Subcutaneous adipose tissue (tissue), 4 donors: Measurements from ENCODE around the gene SFMBT1. TPM values are rescaled to one million over a fixed set of nuclear protein-coding genes. Genes with fewer than 3 reads are reported as not detected.

Experiments
- CTCF ChIP-seq: fragments of 450-650 bp; IDR thresholded peaks from one replicate; pipeline ENCODE4 v1.5.1; 2016; ENCODE audit warnings: low read depth, mild to moderate bottlenecking, control low read depth, antibody characterized with exemption, moderate library complexity
- total RNA-seq, 4 donors: library from RNA; depleted of rRNA; stranded (reverse); fragments of >200 nt; gene quantifications; one replicate each; pipeline ENCODE4 v1.1.0, GENCODE V29; 2016

SFMBT1 gene, protein sequence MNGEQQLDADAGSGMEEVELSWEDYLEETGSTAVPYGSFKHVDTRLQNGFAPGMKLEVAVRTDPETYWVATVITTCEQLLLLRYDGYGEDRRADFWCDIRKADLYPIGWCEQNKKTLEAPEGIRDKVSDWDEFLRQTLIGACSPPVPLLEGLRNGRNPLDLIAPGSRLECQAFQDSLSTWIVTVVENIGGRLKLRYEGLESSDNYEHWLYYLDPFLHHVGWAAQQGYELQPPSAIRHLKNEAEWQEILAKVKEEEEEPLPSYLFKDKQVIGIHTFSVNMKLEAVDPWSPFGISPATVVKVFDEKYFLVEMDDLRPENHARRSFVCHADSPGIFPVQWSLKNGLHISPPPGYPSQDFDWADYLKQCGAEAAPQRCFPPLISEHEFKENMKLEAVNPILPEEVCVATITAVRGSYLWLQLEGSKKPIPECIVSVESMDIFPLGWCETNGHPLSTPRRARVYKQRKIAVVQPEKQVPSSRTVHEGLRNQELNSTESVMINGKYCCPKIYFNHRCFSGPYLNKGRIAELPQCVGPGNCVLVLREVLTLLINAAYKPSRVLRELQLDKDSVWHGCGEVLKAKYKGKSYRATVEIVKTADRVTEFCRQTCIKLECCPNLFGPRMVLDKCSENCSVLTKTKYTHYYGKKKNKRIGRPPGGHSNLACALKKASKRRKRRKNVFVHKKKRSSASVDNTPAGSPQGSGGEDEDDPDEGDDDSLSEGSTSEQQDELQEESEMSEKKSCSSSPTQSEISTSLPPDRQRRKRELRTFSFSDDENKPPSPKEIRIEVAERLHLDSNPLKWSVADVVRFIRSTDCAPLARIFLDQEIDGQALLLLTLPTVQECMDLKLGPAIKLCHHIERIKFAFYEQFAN
- total RNA-seq, result 10 to 100 TPM in 3 of 4 donors, 1 to 10 TPM in 1; 4.9 to 15.5 (median 12.2) TPM

DNA sequence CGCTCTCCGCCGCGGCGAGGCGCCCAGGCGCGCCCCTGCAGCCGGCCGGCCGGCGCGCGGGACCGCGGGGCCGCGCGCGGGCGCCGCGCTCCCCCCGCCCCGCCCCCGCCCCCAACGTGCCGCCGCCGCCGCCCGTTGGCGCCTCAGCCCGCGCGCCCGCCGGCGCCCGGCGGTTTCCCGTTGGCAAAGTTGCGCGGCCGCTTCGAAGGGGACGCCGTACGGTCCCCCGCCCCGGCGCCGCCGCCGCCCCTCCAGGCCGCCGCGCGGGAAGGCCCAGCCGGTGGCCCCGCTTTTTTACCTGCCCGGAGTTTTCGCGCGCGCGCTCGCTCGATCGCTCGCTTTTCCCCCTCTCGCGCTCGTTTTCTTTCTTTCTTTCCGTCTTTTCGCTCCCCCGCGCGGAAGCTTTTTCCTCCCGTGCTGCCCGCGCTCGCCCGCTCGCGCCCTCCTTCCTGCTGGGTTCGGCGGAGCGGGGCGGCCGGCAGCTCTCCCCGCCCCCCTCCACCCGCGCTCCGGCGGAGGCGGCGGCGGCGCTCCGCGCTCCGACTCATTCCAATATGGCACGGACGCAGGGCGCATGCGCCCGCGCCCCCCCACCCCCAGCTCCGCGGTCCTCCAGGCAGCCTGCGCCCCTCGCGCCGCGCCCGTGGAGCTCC, at the start of gene SFMBT1:
SFMBT1 (minus strand) TSS at position 556 of the 653 bp plus-strand sequence. CDS start 76,945 bp downstream, outside the sequence.
- TF ChIP-seq CTCF, result no peak

- TF ChIP-seq CTCF, result no peak
Measured at GRCh38 chr3:53092942-53093341, 47.1 kb upstream of the SFMBT1 start.

DNA sequence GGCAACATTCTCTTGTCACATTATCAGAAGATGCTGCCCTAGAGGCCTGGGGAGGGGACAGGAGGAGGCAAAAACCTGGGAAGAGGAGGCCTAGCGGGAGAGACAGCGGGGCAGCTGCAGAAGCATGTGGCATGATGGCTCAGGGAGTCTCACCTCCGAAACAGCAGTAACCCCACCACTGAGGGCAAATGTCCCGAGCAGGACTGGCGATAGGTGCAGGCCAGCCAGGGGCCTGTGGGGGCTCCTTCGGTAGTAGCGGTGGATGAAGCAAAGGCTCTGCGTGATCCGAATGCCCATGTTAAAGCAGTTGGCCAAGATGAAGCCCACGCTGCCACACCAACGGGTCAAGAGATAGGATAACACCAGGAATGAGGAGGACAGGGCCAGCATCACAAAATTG, 46.3 kb upstream of the SFMBT1 start:
- no peak for TF ChIP-seq CTCF

DNA sequence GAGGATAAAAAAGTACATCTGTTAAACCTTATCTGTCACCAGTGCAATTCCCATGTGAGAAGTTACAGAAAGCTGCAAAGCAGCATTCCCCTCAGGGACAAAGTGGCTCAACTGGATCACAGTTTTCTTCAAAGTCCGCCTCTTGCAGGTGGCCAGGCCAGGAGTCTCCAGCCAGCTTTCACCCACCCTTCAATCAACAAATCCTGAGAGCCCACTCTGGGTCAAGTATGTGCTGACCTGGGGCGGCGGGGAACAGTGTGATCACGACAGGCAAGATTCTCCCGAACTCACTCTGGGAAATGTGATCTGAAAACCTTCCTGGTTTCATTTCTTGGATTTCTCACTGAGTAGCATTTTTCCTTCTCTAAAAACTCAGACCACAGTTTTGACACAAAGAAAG, 45.1 kb upstream of the SFMBT1 start:
- no peak for TF ChIP-seq CTCF

- no peak for TF ChIP-seq CTCF
Measured at GRCh38 chr3:53089511-53089910, 43.6 kb upstream of the SFMBT1 start.

DNA sequence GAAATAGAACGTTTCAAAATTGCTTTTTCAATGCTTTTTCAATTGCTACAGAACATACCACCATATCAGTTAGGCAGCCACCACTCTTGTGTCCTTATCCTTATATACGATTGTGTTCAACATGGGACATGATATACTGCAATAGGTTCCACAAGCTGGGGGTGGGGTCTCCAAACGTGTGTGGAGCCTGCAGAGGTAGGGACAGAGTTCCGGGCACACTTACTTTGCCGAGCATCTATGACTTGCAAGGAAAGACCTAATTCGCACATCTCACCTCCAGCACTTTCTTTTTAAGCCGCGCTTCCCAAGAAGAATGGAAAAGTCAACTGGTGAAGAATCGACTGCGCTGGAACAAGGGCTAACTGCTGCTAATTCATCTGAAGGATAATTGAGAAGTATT, 39.6 kb upstream of the SFMBT1 start:
- no peak for TF ChIP-seq CTCF
